ENCODE data around the gene HHAT.
A peak's percentile ranks its signal among the peaks of the same experiment; 100 is the strongest.

- TF ChIP-seq CTCF (IDR thresholded peaks at IDR 0.05; ENCODE audit: borderline replicate concordance, extremely low read depth, low read length, poor library complexity, severe bottlenecking), result peak; percentile 76
- TF ChIP-seq EZH2 (IDR thresholded peaks at IDR 0.05; ENCODE audit: borderline replicate concordance, low read depth, low read length, severe bottlenecking), result no peak
Observed at GRCh38 chr1:210373878-210374599, 45.3 kb downstream of the HHAT start.
